Activated T-cell treated with anti-CD3 and anti-CD28 coated beads for 4 hours (primary cell): ENCODE measurements around the gene VSIG4.
"Not testable (repeated sequence)": the region's sequence is repeated elsewhere in the genome, so short reads cannot be mapped to it uniquely, and the experiment has no call there.

Source experiments
- DNase-seq: peaks from one replicate; pipeline ENCODE4 v3.0.0-alpha.2; 2020

VSIG4 gene, protein sequence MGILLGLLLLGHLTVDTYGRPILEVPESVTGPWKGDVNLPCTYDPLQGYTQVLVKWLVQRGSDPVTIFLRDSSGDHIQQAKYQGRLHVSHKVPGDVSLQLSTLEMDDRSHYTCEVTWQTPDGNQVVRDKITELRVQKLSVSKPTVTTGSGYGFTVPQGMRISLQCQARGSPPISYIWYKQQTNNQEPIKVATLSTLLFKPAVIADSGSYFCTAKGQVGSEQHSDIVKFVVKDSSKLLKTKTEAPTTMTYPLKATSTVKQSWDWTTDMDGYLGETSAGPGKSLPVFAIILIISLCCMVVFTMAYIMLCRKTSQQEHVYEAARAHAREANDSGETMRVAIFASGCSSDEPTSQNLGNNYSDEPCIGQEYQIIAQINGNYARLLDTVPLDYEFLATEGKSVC

DNA sequence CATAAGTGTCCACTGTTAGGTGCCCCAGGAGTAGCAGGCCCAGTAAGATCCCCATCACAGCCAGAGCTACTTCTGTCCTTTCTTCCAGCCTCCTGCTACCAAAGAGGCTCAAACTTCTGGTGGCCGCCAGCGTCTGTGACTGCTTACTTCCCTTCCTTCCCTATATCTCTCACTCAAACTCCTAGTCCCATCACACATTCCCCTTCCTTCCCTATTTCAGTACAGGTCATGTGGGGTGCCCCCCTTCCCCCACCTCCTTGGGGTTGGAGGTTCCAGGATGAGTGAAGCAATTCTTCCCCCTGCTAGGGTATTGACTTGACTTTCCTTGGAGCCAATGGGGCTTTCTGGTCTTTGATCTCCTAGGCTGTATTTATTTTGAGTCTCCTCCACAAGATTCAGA is at the start of gene VSIG4:
Gene VSIG4, minus strand, starts transcription at position 137 of the 400 bp plus-strand sequence. Its CDS starts 82 bp downstream, at position 55.
- no peak for DNase-seq

DNA sequence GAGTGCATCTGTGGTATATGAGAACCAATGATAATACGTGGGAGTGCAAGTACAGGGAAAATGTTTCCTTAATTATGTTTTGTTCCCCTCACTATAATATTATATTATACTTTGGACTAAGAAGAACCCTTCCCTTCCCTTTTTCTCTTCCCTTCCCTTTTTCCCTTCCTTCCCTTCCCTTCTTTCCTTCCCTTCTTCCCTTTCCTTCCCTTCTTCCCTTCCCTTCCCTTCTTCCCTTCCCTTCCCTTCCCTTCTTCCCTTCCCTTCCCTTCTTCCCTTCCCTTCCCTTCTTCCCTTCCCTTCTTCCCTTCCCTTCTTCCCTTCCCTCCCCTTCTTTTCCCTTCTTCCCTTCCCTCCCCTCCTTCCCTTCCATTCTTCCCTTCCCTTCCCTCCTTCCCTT is 36.9 kb upstream of the VSIG4 start:
- DNase-seq = no peak

DNA sequence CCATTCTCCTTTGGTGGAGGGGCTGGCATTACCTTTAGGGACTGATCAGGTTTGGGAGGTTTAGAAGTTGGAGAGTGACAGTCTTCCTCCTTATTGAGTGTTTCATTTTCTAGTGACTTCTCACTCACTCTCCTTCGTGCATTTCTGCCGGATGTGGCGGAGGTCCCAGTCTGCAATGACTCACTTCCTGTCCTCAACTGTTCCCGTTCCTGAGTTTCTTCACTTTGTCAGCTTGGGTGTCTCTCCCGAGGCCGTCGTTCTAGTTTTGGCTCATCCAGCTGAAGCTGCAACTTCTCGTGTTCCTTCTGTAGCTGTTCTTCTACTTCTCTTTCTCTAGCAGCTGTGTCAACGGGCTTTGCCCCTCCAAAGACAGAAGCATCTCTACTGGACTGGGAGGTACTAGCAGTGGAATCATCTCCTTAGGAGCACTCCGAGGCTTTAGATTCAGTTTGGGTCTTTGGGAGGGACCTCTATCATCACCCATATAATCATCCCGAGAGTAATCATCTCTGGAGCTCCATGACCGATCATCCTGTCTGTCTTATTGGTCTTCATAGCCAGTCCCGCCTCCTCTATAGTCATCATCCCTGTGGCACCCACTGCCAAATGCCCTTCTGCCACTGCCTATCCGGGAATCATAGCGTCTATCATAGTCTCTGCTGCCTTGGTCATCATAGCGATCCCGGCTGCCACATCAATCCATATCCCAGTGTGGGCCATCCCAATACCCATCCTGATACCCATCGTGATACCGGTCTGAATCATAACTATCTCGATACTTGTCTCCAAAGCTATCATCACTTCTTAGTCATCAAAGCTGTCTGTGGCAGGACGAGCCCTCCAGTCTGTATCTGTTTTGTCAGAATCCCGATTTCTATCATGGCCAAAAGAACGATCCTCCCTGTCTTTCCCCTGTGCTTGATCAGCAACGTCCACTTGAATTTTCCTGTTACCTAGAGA is 35.3 kb upstream of the VSIG4 start:
- DNase-seq = peak; percentile 7

DNA sequence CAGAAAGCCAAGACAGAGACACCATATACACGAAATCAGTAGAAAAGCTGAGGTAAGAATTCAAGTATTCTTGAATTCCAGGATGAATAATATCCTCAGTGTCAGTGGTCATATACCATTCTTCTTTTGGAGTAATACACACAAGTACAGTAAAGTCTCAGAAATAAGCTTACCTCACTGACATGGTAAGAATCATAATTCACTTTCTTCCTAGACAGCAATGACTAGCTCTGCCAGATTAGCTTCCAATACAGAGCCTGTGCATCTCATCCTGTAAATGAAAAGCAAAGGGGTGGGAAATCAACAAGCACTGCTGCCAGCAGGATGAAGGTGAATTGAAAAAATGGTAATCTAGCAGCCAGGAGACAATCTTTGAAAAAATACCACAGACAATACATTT is 31.2 kb upstream of the VSIG4 start:
- DNase-seq = no peak

DNA sequence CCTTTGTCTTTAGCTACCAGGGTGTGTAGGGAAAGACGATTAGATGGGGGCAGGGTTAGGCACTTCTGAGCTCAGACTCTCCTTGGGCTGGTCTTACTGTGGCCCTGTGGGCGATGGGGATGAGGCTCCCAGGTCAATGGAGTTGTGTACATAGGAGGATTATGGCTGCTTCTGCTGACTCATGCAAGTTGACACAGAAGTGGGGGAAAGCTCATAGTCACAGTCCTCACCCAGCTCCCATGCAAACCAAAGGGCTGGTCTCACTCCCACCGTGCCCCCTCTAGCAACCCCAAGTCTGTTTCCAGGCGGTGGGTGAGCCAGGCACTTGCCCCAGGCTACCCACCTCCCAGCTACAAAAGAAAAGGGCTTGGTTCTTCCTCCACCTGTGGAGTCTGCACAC is 24.4 kb upstream of the VSIG4 start:
- DNase-seq = no peak

DNA sequence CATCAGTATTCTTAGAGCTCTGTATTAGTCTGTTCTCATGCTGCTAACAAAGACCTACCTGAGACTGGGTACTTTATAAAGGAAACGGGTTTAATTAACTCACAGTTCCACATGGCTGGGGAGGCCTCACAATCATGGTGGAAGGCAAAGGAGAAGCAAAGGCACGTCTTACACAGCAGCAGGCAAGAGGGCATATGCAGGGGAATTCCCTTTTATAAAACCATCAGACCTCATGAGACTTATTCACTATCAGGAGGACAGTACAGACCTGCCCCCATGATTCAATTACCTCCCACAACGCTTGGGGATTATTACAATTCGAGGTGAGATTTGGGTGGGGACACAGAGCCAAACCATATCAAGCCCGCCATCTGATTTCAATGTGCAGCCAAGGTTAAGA is 17.1 kb upstream of the VSIG4 start:
- DNase-seq = not testable (repeated sequence)

DNA sequence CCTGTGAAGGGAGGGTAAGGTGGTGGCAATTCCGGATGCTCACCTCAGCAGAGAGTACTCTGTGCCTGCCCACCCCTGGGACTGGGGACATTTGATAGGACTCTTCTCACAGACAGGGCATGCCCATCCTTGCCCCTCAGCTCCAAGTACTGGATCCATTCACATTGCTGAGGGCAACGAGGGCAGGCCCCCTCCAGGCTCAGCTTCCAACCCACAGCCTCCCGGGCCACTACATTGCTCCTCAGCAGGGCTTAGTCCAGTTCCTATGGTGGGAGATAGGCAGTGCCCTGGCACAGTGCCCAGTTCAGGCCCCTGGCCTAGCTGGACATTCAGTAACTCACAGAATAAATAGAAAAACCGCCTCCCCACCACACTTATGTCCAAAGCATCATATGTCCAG is 15.1 kb upstream of the VSIG4 start:
- no peak for DNase-seq

DNA sequence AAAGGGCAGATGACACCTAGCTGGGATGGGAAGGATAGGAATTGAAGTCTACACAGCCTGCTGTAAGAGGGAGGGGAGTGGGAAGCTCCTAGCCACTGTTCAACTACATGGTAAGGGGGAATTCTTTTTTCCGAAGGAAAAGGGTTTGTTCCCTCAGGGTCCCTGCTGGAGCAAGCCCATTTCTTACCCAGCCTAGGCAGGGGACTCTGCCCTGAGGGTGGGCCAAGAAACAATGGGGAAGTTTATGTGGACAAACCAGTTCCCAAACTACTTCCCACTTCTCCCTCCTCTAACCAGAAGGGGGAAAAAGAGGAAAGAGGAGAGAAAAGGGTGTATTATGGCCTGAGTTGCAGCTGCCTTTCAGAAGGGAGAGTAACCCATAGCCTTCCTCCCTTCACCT is 13.5 kb upstream of the VSIG4 start:
- no peak for DNase-seq

DNA sequence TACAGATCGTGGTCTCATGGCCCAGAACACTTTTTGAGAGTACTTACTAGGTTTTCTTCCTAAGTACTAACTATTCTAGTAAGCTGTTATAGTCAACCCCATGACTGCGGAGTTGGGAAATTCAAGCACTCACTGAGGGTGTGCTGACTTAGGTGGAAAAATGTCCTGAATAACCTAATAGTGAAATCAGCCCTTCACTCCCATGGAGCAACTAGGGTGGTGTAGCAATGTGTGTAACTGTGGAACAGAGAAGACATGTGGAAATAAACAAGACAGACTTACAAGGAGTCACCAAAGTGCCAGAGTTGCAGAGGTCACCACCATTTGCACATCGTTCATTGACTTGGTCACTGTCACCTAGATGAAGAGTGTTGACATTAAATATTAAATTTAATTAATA is 12.1 kb upstream of the VSIG4 start:
- no peak for DNase-seq

DNA sequence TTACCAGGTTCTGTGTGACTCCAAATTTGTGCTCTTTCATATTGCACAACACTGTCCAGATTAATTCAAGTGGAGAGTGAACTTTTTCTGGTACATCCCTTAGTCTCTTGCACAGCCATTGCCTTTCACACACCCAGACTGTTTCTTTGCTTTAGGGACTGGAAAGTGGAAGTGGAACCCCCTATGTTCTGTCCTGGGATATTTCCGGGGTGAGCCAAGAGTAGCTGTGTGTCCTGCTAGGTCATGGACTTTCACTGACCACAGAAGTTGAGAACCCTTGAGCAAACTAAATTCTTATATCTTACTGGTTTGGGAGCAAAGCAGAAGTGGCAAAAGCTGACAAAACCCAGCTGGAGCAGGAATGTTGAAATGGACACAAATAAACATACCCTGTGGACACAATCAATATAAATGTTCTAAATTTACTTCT is 10.3 kb upstream of the VSIG4 start:
- DNase-seq = no peak

DNA sequence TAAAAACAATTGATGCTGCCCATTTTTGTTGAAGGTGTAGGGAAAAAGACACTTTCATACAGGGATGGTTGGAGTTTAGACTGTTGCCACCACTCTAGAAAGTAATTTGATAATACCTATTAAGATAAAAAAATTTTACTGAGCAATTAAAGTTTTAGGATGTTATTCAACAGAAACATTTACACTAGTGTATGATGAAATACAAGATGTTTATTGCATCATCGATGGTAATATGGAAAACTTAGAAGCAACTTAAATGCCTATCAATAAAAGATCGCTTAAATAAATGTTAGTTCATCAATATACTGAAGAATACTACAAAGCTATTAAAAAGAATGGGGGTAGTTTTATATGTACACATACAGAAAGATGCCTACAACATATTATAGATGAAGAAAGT is 9.2 kb upstream of the VSIG4 start:
- no peak for DNase-seq

DNA sequence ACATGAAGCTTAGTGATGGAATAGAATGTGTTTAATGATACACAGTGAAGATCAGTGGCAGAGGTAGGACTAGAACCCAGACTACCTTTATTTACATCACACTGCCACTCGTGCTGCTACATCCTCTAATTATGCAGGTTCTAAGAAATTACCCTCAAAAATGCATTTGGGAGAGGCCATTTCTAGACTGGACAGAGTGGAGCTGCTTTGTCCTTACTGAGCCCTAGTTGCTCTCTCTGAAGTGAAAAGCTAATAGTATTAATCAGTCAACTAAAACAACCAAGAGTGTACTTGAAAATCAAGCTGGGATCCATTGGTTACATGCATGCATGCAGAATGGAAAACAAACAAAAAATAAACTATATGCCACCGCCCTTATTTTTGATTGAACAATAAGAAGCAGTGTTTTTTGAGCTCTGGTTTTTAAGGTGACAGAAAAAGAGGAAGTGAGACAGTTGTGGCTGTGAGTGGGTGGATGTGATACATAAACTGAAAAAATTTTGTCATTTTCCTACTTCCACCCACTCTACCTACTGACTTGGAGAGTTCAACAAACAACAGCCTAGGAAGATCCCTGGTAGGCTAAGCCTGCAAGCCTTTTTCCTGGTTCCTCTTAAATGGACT is 6.8 kb upstream of the VSIG4 start:
- peak; percentile 11 for DNase-seq

DNA sequence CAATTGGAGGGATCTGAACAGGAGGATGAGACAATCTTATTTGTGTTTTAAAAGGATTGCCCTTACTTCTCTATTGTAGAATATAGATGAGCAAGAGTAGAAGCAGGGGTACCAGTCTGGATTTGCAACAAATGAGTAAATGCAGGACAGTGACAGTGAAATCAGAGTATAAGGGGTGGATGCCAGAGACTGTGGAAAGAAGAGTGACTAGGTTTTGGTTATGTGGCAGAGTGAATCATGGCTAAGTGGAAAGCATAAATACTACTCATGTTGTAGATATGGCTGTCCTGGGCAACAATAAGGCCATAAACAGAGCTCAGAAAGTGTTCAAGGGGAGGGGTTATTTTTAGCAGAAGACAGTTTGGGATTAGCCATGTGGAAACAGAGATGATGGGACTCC is 6.0 kb upstream of the VSIG4 start:
- DNase-seq = no peak

DNA sequence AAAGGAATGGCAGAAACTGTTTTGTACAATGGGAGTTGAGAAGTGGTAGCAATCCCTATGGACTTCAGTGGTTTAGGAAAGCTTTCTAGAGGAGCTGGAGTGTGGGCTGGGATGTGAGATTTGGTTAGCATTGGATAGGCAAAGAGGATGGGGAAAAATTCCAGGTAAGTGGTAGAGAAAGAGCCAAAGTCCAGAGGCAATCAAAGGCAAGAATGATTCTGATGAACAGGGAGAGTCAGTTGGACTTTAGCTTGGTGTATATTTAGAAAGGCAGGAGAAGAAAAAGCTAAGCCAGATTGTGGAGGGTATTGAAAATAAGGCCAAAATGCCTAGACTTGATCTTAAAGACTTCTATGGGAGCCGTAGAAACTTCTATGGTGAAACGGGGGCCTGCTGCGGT is 3.7 kb upstream of the VSIG4 start:
- DNase-seq = no peak

DNA sequence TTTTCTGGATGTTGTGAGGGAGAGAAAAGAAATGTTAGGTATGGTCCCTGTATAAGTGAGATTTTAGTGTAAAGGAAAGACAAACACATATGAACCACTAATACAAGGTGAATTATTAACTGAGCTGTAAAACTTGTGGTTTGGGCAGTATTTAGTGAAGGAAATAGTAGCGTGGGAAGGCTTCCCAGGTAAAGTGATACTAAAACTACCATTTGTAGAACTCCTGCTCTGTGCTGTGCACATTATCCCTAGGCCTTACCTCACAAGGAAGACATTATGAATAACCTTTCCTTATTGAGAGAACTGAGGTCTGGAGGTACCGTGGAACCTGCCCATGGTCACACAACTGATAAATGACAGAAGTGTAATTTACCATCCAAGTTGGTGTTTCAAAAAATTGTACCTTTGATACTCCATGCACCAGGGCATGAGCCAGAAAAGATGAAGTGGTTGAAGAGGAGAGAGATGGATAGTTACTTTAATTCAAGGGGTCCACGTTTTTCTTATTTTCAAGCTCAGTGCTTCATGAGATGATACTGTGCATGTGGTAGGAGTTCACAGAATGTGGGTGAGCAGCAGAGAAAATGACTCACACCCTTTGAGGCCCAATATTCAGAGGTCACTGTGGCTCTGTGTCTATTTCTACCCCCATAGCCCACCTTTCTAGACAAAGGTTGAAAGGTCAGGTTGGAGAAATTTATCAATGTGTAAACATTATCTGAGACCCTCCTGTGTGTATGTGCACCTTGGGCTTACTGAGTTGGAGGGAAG is 2.6 kb upstream of the VSIG4 start:
- no peak for DNase-seq

DNA sequence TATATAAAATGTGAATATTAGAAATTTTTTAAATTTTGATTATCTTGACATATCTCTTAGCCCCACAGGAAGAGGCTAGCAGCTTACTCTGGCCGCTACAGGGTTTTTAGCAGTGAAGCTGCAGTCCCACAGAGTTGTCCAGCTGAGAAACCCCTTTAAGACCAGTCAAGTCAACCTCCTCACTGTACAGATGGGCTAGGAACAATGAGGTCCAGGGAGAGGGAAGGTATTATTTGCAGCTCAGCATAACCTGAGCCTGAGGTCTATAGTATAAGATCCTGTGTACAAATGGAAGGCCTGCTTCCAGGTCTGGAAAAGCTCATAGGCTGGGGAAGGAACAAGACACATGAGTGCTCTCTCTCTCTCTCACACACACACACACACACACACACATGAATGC is 1.8 kb downstream of the VSIG4 start:
- DNase-seq = no peak

DNA sequence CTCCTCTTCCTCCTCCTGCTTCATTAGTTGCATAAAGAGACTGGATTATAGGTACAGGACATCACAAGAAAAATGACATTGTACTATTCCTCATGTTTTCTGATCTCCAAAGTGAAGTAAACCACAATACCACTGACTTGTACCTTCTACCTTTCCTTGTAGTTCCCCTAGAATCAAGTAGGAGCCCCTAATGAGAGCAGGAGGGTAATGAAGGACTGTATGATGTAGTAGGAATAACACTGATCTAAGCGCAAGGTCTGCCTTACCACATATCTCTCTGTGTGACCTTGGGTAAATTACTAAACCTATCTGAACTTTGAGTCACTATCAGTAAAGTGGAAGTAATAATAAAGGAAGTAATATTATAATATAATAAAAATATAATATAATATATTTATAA is 3.6 kb downstream of the VSIG4 start:
- DNase-seq = no peak

DNA sequence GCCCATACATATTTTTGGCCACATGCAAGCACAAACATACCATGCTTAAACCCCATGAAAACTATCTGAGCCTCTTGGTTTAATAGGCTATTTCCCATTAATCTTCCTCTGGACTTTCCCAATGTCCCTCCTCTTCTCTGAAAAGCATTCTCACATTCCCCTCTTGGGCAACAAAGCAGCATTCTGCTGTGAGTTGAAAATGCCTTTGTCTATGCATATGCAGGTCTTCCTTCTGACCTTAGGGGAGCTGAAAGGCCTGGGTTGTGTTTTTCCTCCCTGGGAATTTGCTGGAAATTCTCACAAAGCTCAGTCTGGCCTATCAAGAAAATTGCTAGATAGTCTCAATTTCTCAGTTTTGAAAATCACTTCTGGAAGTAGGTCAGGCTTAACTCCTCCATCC is 4.2 kb downstream of the VSIG4 start:
- no peak for DNase-seq

DNA sequence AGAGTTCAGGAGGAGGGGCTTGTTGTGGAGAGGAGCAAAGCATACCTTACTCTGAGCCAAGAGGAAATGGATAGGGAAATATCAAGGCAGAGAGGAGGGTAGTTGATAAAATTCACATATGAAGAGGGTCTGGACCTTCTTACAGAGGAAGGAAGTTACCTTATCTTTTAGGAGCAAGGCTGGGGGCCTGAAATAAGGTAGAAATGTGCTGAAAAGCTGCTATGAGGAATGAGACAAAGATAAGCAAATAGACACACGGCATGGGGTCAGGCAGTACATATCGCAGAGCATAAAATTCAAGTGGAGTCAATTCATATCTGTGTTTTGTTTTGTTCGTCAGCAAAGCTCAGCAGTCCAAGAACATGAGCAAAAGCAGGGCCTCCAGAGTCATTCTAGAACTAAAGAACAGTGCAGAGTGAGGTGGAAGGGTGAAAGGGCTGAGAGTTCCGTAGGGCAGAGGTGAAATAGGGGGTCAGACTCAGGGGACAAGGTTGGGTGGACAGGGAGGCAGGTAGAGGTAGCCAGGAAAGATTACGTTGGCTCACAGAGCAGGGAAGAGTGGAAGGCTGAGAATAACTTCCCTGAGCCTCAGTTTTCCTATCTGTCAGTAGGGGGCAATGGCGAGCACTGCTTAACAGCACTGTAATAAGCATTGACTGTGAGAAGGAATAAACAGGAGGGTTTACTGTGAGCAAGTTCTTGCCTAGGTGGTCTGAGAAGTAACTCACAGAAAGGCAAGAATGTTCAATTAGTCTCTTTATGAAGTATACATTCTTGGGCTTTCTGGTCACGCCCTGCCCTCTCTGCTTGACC is 9.2 kb downstream of the VSIG4 start:
- DNase-seq = peak; percentile 9

DNA sequence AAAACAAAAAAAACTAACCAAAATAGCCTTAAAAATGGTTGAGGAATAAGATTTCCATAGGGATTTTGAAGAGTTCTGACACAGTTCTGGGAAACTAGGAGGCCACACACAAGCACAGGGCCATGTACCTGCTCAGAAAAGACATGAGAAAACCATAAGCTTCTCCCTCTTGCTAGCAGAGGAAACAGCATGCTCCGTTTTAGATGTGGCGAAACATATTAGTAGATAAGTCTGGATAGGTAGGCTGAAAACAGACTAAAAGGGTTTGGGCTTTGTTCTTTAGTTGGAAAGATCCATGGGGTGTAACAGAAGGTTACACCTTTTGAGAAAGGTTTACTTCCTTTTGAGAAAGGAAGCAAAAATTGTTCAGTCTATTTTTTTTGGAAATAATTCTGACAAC is 10.9 kb downstream of the VSIG4 start:
- no peak for DNase-seq

DNA sequence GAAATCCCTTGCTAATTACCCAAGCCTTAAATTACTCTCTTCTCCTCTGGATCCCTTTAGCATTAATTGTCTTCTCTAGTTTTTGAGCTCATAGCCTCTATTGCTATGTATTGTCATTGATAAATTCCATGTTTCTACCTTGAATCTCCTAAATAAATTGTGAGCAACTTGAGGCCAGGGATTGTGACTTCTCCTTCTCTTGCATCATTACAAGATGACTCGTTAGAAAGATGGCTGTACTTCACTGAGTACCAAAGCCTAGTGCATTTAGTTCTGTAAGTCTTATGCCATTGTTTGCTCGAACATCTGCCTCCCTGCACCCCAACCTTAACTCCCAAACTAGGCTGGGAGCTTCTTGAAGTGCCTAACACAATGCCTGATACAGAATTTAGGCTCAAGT is 15.3 kb downstream of the VSIG4 start:
- DNase-seq = no peak

DNA sequence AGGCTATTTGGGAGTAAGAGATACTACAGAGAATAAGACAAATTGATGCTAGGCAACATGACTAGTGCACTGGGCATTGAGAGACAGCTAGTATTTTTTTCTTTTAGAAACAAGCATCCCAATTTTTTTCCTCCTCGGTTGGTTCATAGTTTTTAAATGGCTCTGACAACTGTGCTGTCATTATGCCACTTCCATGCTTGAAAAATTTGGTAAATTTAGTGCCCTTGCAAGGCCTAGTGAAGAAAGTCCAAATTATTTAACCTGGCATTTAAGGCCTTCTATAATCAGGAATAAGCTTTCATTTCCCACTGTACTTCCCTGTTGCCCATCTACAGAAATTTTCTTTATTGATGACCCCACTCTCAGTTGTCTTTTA is 15.8 kb downstream of the VSIG4 start:
- DNase-seq = no peak
